Esophagus squamous epithelium (tissue), 4 donors: ENCODE measurements around the gene GYS1.
A peak's percentile ranks its signal among the peaks of the same experiment; 100 is the strongest.

Experiments
- POLR2A ChIP-seq, 4 donors: fragments of 450-650 bp; IDR thresholded peaks; one replicate each; pipeline ENCODE4 v1.6.1; 2017; ENCODE audit warnings: antibody characterized with exemption in 4 of 4, mild to moderate bottlenecking in 4 of 4, moderate library complexity in 3 of 4
- TF ChIP-seq, protein P1 (sequence below), 6 experiments: fragments of 450-650 bp in 4 of 6; fragments of 200-600 bp in 2 of 6; sonication (generic) in 2 of 6; IDR thresholded peaks; one replicate each; pipeline ENCODE4 v1.5.1; 2016 to 2019; ENCODE audit warnings: antibody characterized with exemption in 6 of 6, mild to moderate bottlenecking in 4 of 6, moderate library complexity in 4 of 6

GRCh38 chr19:48991873-48992580 lies 1.1 kb downstream of the GYS1 start:
- TF ChIP-seq, protein P1, sequence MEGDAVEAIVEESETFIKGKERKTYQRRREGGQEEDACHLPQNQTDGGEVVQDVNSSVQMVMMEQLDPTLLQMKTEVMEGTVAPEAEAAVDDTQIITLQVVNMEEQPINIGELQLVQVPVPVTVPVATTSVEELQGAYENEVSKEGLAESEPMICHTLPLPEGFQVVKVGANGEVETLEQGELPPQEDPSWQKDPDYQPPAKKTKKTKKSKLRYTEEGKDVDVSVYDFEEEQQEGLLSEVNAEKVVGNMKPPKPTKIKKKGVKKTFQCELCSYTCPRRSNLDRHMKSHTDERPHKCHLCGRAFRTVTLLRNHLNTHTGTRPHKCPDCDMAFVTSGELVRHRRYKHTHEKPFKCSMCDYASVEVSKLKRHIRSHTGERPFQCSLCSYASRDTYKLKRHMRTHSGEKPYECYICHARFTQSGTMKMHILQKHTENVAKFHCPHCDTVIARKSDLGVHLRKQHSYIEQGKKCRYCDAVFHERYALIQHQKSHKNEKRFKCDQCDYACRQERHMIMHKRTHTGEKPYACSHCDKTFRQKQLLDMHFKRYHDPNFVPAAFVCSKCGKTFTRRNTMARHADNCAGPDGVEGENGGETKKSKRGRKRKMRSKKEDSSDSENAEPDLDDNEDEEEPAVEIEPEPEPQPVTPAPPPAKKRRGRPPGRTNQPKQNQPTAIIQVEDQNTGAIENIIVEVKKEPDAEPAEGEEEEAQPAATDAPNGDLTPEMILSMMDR (IDR thresholded peaks at IDR 0.05) = peak in 1 of 6 experiments; percentile 9
- peak in 3 of 4 donors; percentile 44 to 70 (median 61) for TF ChIP-seq POLR2A (IDR thresholded peaks at IDR 0.05)
